ENCODE data around the gene OR1I1. TPM values are rescaled to one million over a fixed set of nuclear protein-coding genes. Genes with fewer than 3 reads are reported as not detected.
A peak's percentile ranks its signal among the peaks of the same experiment; 100 is the strongest.
"Not testable (repeated sequence)": the region's sequence is repeated elsewhere in the genome, so short reads cannot be mapped to it uniquely, and the experiment has no call there.

Gene OR1I1
- total and polyA plus RNA-seq, 2 experiments from 2014 or later, result not detected

DNA sequence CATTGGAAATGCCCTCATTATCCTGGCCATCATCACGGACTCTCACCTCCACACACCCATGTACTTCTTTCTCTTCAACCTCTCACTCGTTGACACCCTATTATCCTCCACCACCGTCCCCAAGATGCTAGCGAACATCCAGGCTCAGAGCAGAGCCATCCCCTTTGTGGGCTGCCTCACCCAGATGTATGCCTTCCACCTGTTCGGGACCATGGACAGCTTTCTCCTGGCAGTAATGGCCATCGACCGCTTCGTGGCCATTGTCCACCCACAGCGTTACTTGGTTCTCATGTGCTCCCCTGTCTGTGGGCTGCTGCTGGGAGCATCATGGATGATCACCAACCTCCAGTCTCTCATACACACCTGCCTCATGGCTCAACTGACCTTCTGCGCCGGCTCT is 5.2 kb downstream of the OR1I1 start:
- TF ChIP-seq CTCF (IDR thresholded peaks at IDR 0.05; ENCODE audit: low read depth, low read length), result no peak
- no peaks in the 10 kb centered on the region for H3K9me3 ChIP-seq (ENCODE audit: low read depth)
- no peaks in the 10 kb centered on the region for H3K36me3 ChIP-seq
- H3K27me3 ChIP-seq, result no peaks in the 10 kb centered on the region
- H3K4me1 ChIP-seq (ENCODE audit: low read depth), result no peaks in the 10 kb centered on the region
- H3K27ac ChIP-seq, result no peak overlapping the region
- H3K4me3 ChIP-seq, result no peak overlapping the region
- no peak for DNase-seq (ENCODE audit: low read depth in 1 of 2, low spot score in 1 of 2)

DNA sequence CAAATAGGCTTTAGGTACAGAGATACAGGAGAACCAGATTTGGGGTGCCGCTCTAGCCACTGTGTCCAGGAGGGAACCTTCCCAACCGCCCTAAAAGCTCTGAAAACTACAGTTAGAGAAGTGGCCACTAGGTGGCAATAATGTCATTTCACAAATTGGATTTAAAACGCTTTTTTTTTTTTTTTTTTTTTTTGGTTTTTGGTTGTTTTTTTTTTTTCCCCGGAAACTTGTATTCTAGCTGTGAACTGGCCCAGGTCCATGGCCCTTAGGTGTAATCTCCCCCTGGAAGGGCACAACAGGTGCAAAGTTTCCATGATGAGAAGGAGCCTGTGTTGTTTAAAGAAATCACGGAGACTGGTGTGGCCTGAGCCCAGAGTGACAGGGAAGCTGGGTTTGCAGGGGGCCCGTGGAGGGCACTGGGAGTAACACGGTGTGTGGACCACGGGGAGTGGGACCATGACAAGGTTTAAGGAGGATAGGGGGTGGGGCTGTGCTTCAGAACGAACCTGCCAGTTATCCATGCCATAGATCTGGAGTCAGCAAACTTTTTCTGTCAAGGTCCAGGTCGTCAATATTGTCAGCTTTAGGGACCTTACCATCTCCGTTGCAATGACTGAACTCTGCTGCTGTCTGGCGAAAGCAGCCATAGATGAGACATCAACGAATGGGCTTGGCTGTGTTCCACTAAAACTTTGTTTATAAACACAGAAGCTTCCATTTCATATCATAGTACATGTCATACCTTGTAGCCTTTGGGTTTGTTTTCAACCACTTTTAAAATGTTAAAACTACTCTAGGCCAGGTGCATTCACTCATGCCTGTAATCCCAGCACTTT is 10.1 kb downstream of the OR1I1 start:
- Histone ChIP-seq H3K4me3 (no peak overlapping the region), H3K27ac (no peak overlapping the region), H3K4me1 (ENCODE audit: low read depth) (no peaks in the 10 kb centered on the region), H3K27me3 (no peaks in the 10 kb centered on the region), H3K9me3 (ENCODE audit: low read depth) (no peaks in the 10 kb centered on the region), H3K36me3 (no peaks in the 10 kb centered on the region)
- peak; percentile 61 for TF ChIP-seq CTCF (IDR thresholded peaks at IDR 0.05; ENCODE audit: low read depth, low read length)
- DNase-seq (ENCODE audit: low read depth in 1 of 2, low spot score in 1 of 2), result peak; percentile 73 to 81

DNA sequence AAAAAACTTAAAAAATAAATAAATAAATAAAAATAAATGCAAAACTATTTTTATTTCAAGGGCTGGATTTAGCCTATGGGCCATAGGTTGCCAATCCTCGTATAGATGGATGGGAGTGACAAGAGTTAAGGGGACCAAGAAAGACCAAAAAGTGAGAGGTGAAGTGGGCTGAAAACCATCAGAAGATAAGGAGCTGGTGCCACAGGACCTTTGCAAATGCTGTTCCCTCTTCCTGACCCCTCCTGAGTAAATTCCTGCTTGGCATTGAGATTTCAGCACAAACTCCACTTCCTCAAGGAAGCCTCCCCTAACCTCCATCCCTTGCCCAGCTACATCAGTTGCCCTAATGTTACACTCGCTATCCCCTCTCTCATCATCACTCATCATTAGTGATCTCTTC is 11.0 kb downstream of the OR1I1 start:
- no peak for TF ChIP-seq CTCF (IDR thresholded peaks at IDR 0.05; ENCODE audit: low read depth, low read length)
- DNase-seq (ENCODE audit: low read depth in 1 of 2, low spot score in 1 of 2), result no peak
- H3K4me1 ChIP-seq (ENCODE audit: low read depth), result no peaks in the 10 kb centered on the region
- no peak overlapping the region for H3K4me3 ChIP-seq
- H3K27ac ChIP-seq, result no peak overlapping the region
- H3K27me3 ChIP-seq, result no peaks in the 10 kb centered on the region
- no peaks in the 10 kb centered on the region for H3K9me3 ChIP-seq (ENCODE audit: low read depth)
- H3K36me3 ChIP-seq, result no peaks in the 10 kb centered on the region

- no peaks in the 10 kb centered on the region for H3K36me3 ChIP-seq
- no peak for DNase-seq (ENCODE audit: low read depth in 1 of 2, low spot score in 1 of 2)
- no peaks in the 10 kb centered on the region for H3K27me3 ChIP-seq
Observed at GRCh38 chr19:15096223-15096622, 14.2 kb downstream of the OR1I1 start.

DNA sequence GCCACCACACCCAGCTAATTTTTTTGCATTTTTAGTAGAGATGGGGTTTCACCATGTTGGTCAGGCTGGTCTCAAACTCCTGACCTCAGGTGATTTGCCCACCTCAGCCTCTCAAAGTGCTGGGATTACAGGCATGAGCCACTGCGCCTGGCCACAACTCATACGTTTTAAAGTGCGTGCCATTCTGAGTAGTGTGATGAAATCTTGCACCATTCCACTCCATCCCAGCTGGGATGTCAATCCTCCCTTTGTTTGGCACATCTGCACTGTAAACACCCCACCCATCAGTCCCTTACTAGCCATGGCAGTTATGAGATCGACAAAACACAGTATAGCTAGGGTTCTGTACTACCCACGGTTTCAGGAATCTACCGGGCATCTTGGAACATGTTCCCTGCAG is 16.0 kb downstream of the OR1I1 start:
- H3K9me3 ChIP-seq (ENCODE audit: low read depth); H3K4me3 ChIP-seq; H3K27ac ChIP-seq; H3K4me1 ChIP-seq (ENCODE audit: low read depth); H3K27me3 ChIP-seq; H3K36me3 ChIP-seq; DNase-seq (ENCODE audit: low read depth in 1 of 2, low spot score in 1 of 2): not testable (repeated sequence)

More at GRCh38 chr19:15096223-15096622, 14.2 kb downstream of the OR1I1 start:
- H3K27ac ChIP-seq, result no peak overlapping the region
- H3K4me3 ChIP-seq, result no peak overlapping the region
- no peaks in the 10 kb centered on the region for H3K4me1 ChIP-seq (ENCODE audit: low read depth)
- no peak for TF ChIP-seq CTCF (IDR thresholded peaks at IDR 0.05; ENCODE audit: low read depth, low read length)
- H3K9me3 ChIP-seq (ENCODE audit: low read depth), result no peaks in the 10 kb centered on the region

DNA sequence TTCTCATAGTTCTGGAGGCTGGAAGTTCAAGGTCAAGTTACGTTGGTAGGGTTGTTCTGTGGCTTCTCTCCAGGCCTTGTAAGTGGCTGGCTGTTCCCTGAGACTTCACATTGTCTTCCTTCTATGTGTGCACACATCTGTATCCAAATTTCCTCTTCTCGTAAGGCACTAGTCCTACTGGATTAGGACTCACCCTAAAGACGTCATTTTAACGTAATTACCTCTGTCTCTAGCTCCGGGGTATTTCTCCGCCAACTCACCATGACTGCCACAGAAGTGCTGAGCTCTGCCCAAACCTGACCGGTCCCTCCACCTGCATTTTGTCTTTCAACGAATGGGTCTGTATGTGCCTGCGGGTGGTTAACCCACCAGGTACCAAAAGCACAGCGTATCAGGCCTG is 16.4 kb downstream of the OR1I1 start:
- Histone ChIP-seq H3K27me3 (no peaks in the 10 kb centered on the region), H3K27ac (no peak overlapping the region), H3K36me3 (no peaks in the 10 kb centered on the region), H3K9me3 (ENCODE audit: low read depth) (no peaks in the 10 kb centered on the region), H3K4me1 (ENCODE audit: low read depth) (no peaks in the 10 kb centered on the region), H3K4me3 (no peak overlapping the region)
- no peak for TF ChIP-seq CTCF (IDR thresholded peaks at IDR 0.05; ENCODE audit: low read depth, low read length)
- DNase-seq (ENCODE audit: low read depth in 1 of 2, low spot score in 1 of 2), result no peak
